Panc1 (cell line): ENCODE results near the gene GSTK1.

ENCODE experiments used
- SIN3A ChIP-seq: IDR thresholded peaks from 2 replicates; pipeline ENCODE4 v1.6.1; 2012; ENCODE audit warnings: low read depth, mild to moderate bottlenecking, low read length, moderate library complexity, borderline replicate concordance; ENCODE audit not compliant: insufficient read depth
- TF ChIP-seq, protein P1 (sequence below): fragments of 450-650 bp; IDR thresholded peaks from 2 replicates; pipeline ENCODE4 v1.5.1; 2017; ENCODE audit warnings: mild to moderate bottlenecking

DNA sequence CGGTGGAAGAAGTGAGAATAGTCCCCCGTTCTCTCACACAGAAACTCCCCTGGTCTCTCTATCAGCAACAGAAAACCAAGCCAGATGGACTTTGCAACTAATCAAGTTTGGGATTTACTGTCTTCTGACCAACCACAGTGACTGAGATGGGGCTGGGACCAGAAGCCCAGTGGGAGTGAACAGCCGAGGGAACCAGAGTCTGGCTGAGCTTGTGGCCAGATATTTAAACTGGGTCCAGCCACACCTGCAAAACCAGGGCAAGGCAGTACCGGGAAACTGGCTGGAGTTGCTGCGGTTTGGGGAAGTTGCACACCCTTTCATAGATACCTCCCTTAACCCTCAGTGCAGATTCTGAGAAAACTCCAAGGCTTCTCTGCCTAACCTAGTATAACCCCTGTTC, 6.0 kb downstream of the GSTK1 start:
- TF ChIP-seq, protein P1, sequence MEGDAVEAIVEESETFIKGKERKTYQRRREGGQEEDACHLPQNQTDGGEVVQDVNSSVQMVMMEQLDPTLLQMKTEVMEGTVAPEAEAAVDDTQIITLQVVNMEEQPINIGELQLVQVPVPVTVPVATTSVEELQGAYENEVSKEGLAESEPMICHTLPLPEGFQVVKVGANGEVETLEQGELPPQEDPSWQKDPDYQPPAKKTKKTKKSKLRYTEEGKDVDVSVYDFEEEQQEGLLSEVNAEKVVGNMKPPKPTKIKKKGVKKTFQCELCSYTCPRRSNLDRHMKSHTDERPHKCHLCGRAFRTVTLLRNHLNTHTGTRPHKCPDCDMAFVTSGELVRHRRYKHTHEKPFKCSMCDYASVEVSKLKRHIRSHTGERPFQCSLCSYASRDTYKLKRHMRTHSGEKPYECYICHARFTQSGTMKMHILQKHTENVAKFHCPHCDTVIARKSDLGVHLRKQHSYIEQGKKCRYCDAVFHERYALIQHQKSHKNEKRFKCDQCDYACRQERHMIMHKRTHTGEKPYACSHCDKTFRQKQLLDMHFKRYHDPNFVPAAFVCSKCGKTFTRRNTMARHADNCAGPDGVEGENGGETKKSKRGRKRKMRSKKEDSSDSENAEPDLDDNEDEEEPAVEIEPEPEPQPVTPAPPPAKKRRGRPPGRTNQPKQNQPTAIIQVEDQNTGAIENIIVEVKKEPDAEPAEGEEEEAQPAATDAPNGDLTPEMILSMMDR, result no peak
- TF ChIP-seq SIN3A, result no peak
